GM19099 (cell line): ENCODE measurements around the gene GBP4.

Experiments used
- POLR2A ChIP-seq: IDR thresholded peaks from 3 replicates; pipeline ENCODE4 v1.6.1; 2011; ENCODE audit warnings: low read depth; ENCODE audit not compliant: insufficient read length; ENCODE audit errors: extremely low read depth

The GBP4 gene, protein sequence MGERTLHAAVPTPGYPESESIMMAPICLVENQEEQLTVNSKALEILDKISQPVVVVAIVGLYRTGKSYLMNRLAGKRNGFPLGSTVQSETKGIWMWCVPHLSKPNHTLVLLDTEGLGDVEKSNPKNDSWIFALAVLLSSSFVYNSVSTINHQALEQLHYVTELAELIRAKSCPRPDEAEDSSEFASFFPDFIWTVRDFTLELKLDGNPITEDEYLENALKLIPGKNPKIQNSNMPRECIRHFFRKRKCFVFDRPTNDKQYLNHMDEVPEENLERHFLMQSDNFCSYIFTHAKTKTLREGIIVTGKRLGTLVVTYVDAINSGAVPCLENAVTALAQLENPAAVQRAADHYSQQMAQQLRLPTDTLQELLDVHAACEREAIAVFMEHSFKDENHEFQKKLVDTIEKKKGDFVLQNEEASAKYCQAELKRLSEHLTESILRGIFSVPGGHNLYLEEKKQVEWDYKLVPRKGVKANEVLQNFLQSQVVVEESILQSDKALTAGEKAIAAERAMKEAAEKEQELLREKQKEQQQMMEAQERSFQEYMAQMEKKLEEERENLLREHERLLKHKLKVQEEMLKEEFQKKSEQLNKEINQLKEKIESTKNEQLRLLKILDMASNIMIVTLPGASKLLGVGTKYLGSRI

DNA sequence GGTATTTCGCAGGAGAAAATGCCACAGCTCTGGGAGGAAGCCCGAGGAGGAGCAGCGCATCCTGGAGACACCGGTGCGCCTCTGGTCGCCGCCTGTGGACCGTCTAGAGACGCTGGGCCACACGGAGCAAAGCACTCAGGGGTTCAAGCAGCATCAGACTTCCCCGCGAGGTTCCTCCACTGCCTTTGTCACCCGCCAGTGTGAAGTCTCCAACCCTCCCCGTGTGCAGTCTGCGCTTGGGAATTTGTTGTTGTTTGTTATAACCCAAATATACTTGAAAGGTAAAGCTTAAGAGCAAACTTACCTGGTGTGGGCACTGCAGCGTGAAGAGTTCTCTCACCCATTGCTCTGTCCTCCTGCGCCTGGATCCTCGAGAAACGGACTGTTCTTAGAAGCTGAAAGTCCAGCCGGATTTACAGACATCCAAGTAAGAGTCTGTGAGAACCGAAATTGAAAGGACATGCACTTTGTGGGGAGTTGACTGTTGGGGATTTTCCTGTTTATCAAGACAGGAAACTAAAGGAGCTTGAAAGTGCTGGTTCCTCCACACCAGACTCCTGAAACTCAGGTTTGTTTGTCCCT lies at the start of gene GBP4:
GBP4 (minus strand) TSS at position 452 of the 582 bp plus-strand sequence; CDS start at position 344, 108 bp downstream.
- peak; percentile 44 for TF ChIP-seq POLR2A

DNA sequence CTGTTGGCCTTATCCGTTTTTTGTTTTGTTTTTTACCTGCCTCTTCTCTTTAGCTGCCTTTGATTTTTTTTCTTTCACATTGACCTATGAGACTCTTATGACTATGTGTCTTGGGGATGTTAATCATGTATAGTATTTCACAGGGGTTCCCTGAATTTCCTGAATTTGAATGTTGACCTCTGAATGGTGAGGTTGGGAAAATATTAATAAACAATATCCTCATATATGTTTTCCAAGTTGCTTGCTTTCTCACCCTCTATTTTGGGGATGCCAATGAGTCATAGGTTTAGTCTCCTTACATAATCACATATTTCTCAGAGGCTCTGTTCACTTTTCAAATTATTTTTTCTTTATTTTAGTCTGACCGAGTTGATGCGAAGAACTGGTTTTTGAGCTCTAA lies 44.3 kb upstream of the GBP4 start:
- TF ChIP-seq POLR2A = no peak

DNA sequence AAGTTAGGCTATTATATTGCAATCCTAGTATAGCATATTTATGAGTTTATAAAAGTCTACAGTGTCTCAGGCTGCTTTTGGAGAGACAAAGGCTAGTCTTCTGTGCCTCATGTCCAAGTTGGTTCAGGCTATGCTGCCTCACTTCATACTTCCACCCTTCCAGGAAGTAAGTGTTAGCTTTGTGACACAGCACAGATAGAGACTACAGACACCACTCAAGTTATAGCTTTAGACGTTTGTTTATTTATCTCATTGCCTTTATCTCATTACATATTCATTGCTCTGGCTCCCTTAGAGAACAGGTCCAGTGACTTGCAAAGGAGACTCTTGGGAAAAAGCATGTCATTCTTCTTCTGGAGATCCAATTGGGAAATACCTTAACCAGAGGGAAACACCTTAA lies 22.6 kb upstream of the GBP4 start:
- TF ChIP-seq POLR2A = no peak

DNA sequence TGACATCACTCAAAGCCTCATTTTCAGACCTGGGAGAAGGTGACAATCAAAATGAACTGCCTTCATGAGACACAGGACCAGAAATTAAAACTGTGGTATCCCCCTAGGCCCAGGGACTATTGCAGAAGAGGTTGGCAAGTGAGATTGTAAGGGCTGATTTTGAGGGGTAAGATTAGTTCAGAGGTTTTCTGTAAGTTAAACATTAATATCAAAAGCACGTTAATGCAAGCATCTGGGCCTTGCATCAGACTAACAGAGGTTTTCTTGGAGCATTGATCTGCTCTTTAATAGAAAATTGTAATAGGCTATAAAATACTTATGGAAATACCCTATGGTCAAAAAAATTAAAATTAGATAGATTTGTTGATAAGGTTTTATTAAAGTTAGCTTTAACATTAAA lies 14.6 kb upstream of the GBP4 start:
- TF ChIP-seq POLR2A = no peak

DNA sequence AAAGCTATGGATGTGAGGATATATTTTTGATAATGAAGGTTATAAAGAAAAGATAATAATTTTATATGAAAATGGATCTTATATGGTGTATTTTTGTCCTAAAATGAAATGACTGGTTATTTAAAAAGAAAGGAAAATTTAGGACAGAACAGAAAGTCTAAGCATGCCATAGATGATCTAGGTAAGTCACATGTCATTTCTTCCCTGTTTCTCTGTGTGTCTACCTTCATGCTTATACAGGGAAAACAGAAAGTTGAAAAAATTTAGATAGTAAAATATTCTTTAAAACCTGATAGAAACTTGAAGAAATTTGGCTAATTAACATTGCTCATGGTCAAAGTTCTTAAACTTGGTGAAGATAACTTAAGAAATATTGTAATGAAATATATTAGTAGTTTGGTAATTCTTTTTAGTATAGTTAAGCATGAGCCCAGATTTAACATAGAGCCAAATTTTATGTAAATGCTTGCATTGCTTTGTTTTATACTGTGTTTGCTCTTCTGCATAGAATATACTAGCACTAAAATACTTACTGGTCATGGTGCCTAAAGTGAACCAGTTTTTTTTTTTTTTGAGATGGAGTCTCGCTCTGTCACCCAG lies 12.4 kb upstream of the GBP4 start:
- TF ChIP-seq POLR2A = no peak

DNA sequence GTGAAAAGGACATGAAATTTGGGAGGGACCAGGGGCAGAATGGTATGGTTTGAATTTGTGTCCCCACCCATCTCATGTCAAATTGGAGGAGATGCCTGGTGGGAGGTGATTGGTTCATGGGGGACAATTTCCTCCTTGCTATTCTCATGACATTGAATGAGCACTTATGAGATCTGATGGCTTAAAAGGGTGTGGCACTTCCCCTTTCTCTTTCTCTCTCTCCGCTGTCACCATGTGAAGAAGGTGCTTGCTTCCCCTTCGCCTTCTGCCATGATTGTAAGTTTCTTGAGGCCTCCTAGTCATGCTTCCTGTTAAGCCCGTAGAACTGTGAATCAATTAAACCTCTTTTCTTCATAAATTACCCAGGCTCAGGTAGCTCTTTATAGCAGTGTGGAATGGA lies 7.6 kb upstream of the GBP4 start:
- TF ChIP-seq POLR2A = no peak

DNA sequence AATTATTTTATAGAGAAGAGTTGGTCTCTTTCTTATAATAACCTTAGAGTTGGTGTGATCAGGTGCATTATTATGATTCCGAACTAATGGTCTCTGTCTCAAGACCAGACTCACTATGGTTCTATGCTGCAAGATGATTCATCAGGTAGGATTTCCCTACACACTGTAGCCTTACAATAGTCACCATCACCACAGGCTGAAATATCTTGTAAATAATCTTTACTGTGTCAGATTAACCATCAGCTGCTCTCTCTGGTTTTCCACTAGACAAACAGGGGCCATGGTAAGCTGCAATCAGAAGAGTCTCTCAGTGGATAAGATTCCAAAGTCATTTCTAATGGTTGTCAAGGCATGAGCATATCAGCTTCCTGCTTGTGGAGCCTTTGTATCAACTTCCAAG lies 4.4 kb upstream of the GBP4 start:
- no peak for TF ChIP-seq POLR2A

DNA sequence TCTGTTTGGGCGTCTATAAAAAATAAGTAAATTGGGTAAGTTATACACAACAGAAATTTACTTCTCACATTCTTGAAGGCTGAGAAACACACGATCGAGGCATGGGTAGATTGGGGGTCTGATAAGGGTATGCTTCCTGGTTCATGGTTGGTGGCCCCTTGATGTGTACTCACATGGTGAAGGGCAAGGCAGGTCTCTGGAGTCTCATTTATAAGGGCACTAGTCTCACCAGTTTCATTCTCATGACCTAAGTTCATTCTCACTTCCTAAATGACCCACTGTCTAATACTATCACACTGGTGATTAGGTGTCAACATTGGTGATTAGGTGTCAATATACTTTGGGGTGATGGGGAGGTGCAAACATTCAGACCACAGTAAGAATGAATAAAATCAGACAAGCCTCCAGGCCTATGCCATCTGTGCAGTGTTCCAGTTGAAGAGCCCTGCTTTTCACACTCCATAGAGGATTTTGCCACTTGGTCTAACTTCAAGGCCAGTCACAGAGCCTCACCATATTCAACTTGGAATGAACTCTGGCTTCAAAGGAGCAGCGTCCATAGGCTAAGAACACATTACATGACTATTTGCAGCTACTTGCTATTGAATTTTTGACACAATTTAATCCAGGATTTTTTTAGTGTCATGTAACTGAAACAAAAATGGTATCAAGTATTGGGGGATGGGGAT lies 2.5 kb upstream of the GBP4 start:
- no peak for TF ChIP-seq POLR2A

DNA sequence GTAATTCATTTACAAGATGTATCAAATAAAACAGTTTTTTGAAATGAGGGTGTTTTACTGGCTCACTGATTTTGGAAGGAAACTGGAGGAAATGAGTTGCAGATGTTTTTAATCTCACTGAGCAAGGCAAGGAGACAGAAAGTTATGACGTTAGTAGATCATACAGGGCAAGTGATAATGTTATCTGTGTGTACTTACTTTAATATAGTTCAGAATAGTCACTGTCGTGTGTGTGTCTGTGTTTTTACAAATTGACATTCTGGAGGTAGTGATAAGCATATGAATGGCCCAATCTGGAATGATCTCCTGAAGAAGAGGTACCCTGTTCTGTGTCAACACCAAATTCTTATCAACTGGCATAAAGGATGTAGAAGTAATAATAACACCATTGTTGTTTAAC lies 1.9 kb upstream of the GBP4 start:
- TF ChIP-seq POLR2A = no peak

DNA sequence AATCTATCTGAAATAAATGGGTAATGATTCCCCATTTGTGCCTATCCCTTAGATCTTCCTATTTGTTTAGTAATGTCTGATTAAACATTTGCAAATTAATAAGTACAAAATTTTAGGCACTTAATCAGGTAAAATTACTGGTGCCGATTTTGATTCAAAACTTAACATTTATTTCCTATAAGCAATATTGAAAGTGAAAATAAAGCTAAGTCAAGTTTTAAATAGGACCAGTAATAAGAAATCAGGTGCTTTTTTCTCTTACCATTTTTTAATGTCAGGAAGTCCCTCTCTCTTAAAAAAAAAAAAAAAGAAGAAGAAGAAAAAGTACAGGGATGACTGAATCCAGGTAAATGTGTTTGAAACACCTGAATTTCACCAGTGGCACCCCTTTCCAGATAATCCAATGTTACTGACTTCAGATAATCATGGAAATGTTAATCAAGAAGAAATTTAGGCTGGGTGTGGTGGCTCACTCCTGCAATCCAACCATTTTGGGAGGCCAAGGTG lies 836 bp upstream of the GBP4 start:
- no peak for TF ChIP-seq POLR2A

DNA sequence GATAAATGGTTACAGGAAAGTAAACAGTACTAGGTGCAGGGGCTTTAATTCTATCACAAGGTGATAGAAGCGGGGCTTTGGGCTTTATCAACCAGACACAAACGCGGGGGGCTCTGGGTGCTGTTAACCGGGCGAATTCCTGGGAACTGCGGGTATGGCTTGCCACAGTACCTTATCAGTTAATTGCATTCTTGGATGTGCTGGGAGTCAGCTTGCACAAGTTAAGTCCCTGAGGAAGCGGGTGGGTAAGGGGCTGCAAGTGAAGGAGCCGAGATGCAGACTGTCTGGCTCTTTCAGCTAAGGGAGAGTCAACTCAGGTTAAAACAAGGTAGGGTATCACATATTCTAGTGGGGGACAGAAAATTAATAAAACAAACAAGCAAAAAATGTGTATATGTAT lies 661 bp downstream of the GBP4 start:
- TF ChIP-seq POLR2A = no peak

DNA sequence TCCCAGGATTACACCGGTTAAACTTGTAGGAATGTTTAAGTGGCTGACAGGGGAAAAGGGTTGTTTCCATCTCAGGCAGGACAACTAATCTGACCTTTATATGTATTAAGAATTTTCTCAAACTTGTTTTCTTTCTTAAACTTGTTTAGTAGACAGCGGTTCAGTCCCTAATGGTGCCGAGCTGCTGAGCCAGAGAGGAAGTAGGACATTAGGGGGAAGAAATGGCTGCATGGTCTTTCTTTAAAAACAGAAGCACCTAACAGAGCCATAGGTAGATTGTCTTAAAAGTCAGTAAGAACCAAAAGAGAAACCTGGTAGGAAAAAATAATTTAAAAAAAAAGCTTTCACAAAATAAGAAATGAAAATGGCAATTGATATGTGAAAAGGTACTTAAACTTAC lies 3.3 kb downstream of the GBP4 start:
- TF ChIP-seq POLR2A = no peak

DNA sequence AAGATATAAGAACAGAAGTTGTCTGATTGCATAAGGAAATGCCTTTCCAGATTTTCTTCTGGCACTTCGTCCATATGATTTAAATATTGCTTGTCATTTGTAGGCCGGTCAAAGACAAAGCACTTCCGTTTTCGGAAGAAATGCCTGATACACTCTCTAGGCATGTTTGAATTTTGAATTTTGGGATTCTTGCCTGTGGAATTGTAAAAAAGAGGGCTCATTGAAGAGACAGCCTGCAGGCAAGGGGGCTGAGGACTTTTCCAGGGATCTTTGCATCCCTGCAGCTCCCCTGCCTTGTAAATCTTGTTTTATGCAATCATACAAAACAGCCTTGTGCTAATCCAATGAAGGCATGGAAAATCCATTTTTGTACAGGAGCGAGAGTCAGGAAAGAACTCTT lies 7.4 kb downstream of the GBP4 start:
- TF ChIP-seq POLR2A = no peak

DNA sequence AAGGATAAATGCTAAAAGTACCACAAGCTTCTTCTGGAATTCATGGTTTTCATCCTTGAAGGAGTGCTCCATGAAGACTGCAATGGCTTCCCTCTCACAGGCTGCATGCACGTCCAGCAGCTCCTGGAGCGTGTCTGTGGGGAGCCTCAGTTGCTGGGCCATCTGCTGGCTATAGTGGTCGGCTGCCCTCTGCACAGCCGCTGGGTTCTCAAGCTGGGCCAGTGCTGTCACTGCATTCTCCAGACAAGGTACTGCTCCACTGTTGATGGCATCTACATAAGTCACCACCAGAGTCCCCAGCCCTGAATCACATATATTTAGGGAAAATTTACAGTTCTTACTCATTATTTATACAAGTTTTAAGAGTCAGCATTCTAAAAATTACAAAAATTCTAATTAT lies 8.7 kb downstream of the GBP4 start:
- no peak for TF ChIP-seq POLR2A

DNA sequence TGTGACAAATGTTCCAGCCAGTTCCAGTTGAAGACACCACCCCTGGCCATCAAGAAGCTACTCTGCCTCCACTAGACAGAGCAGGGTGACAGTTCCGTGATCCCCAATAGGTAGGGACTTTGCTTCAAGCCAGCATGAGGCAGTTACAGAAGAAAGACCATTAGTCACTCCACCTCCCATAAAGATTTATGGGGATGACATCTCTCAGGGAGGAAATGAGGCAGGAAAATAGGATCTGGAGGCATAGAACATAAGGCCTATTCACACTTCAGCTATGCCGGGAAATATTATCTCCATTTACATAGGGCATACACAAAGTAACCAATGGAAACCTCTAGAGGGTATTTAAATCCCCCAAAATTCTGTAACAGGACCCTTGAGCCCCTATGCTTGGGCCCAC lies 19.4 kb downstream of the GBP4 start:
- TF ChIP-seq POLR2A = no peak
